D721Med (cell line): ENCODE measurements around the gene PITPNB.

Experiments used
- DNase-seq: peaks from one replicate; pipeline ENCODE4 v3.0.0; 2011; ENCODE audit warnings: low spot score; ENCODE audit not compliant: insufficient read length
- FAIRE-seq: peaks from 2 replicates; lab custom pipeline; 2011; peaks lifted over from hg19 to GRCh38; lab: Jason Lieb, UNC
- TF ChIP-seq, protein P1 (sequence below): IDR thresholded peaks from 2 replicates; pipeline ENCODE4 v1.5.1; 2012; ENCODE audit warnings: mild to moderate bottlenecking, control low read depth; ENCODE audit not compliant: insufficient read depth; ENCODE audit errors: missing control alignments

Gene PITPNB

DNA sequence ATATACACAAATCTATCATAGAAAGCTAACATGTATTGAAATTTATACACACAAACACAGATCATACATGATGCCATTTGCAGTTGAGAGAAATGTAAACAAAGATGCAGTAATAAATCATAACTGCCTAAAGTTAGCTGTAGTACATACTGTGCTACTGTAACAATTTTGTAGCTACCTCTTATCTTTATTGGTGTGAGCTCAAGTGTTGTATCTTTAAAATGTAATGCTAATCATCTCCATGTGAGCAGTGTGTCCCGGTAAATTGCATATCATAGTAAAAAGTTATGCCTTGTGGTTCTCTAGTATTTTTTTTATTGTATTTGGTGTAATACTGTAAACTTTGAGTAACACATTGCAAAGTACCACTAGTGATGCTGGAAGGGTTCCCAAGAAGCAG is 16.8 kb upstream of the PITPNB start:
- no peak for DNase-seq
- no peak for FAIRE-seq
- TF ChIP-seq, protein P1, sequence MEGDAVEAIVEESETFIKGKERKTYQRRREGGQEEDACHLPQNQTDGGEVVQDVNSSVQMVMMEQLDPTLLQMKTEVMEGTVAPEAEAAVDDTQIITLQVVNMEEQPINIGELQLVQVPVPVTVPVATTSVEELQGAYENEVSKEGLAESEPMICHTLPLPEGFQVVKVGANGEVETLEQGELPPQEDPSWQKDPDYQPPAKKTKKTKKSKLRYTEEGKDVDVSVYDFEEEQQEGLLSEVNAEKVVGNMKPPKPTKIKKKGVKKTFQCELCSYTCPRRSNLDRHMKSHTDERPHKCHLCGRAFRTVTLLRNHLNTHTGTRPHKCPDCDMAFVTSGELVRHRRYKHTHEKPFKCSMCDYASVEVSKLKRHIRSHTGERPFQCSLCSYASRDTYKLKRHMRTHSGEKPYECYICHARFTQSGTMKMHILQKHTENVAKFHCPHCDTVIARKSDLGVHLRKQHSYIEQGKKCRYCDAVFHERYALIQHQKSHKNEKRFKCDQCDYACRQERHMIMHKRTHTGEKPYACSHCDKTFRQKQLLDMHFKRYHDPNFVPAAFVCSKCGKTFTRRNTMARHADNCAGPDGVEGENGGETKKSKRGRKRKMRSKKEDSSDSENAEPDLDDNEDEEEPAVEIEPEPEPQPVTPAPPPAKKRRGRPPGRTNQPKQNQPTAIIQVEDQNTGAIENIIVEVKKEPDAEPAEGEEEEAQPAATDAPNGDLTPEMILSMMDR: no peak

DNA sequence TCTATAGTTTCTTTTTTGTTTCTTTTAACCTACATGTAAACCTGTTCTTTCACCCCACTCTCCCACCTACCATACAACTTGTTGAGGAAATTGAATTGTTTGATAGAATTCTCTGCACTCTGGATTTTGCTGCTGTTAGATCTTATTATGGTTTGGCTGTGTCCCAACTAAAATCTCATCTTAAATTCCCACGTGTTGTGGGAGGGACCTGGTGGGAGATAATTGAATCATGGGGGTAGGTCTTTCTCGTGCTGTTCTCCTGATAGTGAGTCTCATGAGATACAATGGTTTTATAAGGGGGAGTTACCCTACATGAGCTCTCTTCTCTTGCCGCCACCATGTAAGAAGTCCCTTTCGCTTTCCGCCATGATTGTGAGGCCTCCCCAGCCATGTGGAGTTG is 15.0 kb upstream of the PITPNB start:
- TF ChIP-seq, protein P1: no peak
- FAIRE-seq (no peak), DNase-seq (no peak)

DNA sequence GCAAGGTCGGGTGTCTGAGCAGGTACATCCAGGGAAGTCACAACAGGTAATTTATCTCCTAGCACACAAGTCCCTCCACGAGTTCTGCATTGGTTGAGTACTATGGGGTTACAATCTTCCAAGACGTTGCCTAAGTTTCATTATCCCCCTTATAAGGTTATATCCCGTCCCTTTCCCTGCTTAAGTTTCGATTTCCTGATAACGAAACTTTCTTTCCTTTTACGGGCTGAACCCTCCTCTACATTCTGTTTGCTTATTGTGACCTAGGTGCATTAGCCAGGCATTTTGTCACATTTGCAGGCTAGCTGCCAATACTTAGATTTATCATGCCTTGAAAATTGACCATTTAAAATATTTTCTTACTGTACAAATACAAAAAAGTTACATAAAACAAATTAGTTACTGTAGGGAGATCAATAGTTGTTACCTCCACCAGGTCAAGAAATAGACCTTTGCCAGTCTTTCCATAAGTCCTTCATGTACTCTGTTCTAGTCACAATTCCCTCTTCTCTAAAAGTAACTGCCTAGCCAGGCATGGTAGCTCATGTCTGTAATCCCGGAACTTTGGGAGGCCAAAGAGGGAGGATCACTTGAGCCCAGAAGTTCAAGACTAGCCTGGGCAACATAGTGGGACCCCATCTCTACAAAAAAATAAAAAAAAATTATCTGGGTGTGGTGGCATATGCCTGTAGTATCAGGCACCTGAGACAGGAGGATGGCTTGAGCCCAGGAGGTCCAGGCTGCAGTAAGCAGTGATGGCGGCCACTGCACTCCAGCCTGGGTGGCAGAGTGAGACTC is 14.3 kb upstream of the PITPNB start:
- TF ChIP-seq, protein P1: no peak
- no peak for FAIRE-seq
- no peak for DNase-seq

DNA sequence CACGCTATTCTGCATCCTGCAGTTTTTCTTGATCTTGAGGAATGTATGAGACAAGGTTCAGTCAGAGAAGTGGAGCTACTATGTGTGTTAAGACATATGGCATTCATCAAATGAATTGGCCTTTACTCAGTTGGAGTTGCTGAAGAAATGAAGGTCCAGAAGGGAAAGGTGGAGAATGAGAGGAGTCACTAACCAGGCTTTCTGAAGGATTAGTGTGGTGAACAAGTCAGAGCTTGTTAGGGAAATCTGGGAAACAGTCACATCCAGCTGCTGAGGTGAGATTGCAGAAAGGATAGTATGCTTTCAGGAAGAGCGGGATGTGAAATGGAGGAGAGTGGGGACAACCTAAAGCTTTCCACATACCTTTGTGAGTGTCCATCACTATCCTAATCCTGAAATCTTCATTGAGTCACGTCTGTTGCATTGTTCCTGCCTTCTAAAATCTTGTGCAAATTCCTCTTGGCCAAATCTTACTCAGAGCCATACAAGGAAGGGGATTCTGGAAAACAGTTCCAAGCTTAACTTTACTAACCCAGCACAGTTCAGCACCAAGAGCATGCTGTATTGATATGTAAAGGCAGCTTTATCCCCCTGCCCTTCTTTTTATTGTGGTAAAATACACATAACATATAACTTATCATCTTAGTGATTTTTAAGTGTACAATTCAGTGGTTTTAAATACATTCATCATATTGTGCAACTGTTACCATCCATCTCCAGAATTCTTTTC is 11.4 kb upstream of the PITPNB start:
- FAIRE-seq (no peak), DNase-seq (no peak)
- TF ChIP-seq, protein P1: no peak

DNA sequence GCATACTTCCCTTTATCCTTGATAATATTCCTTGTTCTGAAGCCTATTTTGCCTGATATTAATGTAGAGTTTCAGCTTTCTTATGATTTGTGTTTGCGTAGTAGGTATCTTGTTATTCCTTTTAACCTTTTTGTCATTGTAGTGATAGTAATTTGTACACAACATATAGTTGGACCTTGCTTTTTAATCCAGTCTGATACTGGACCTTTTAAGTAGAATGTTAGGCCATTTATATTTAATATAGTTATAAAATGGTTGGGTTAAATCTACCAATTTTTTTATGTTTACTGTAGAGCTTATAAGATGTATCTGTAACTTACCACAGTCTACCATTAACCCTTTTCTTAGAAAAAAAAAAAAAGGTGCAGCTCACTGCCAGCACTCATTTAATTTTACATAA is 8.6 kb upstream of the PITPNB start:
- FAIRE-seq: no peak
- DNase-seq: no peak
- TF ChIP-seq, protein P1: no peak

DNA sequence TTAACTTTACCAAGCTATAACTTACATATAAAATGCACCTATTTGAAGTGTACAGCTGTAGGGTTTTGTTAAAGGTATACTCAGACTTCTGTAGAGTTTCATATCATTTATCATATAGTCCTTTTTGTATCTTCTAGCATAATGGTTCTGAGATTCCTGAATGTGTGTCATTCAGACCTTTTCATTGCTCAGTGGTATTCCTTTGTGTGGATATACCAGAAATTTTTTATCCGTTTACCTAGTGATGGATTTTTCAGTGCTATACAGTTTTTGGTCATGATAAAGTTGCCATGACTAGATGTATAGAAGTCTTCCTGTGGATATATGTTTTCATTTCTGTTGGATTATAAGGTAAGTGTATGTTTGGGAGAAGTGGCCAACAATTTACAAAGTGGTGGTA is 6.3 kb upstream of the PITPNB start:
- FAIRE-seq (no peak), DNase-seq (no peak)

More for the DNA sequence above, 6.3 kb upstream of the PITPNB start:
- TF ChIP-seq, protein P1: no peak
